HG03280 (cell line): ENCODE data around the gene ELMO1.

Experiments
- ATAC-seq: cut with Tn5 transposase; IDR thresholded peaks from one replicate; pipeline ENCODE4 v1.9.1; 2021; ENCODE audit warnings: mild to moderate bottlenecking, moderate library complexity; ENCODE audit not compliant: unreplicated experiment

The ELMO1 gene

GRCh38 chr7:37322831-37323230, 125.8 kb downstream of the ELMO1 start:
- ATAC-seq: no peak

GRCh38 chr7:37320848-37321468, 127.7 kb downstream of the ELMO1 start:
- ATAC-seq: no peak

- no peak for ATAC-seq
These were observed 128.4 kb downstream of the ELMO1 start for GRCh38 chr7:37320140-37320847.

- ATAC-seq: no peak
These were observed 130.1 kb downstream of the ELMO1 start for GRCh38 chr7:37318541-37318940.

GRCh38 chr7:37315772-37316715, 132.6 kb downstream of the ELMO1 start:
- no peak for ATAC-seq

GRCh38 chr7:37312608-37313007, 136.1 kb downstream of the ELMO1 start:
- ATAC-seq: no peak

- ATAC-seq: peak; percentile 56
These were observed 137.3 kb downstream of the ELMO1 start for GRCh38 chr7:37311355-37311754.

GRCh38 chr7:37310327-37311080, 138.2 kb downstream of the ELMO1 start:
- no peak for ATAC-seq

- ATAC-seq: no peak
These were observed 139.2 kb downstream of the ELMO1 start for GRCh38 chr7:37309493-37309892.

GRCh38 chr7:37304921-37305320, 143.7 kb downstream of the ELMO1 start:
- ATAC-seq: no peak

- no peak for ATAC-seq
These were observed 151.1 kb downstream of the ELMO1 start for GRCh38 chr7:37297546-37297945.

- ATAC-seq: no peak
These were observed 153.3 kb downstream of the ELMO1 start for GRCh38 chr7:37295401-37295800.

GRCh38 chr7:37290731-37291130, 157.9 kb downstream of the ELMO1 start:
- no peak for ATAC-seq

- no peak for ATAC-seq
These were observed 158.9 kb downstream of the ELMO1 start for GRCh38 chr7:37289781-37290180.

- ATAC-seq: no peak
These were observed 159.3 kb downstream of the ELMO1 start for GRCh38 chr7:37289367-37289766.

GRCh38 chr7:37287131-37287855, 161.4 kb downstream of the ELMO1 start:
- peak; percentile 63 for ATAC-seq

- no peak for ATAC-seq
These were observed 162.2 kb downstream of the ELMO1 start for GRCh38 chr7:37286454-37286832.

- ATAC-seq: no peak
These were observed 162.8 kb downstream of the ELMO1 start for GRCh38 chr7:37285706-37286453.

- no peak for ATAC-seq
These were observed 163.8 kb downstream of the ELMO1 start for GRCh38 chr7:37284805-37285231.
